DMS153 treated with DMSO at 0.1 percent for 48 hours (cell line): ENCODE data around the gene LRRC8D.
"Not testable (repeated sequence)": the region's sequence is repeated elsewhere in the genome, so short reads cannot be mapped to it uniquely, and the experiment has no call there.

Source experiments
- DNase-seq: peaks from one replicate; lab custom pipeline; 2025; ENCODE audit not compliant: unreplicated experiment; lab: John Stamatoyannopoulos, UW

LRRC8D gene

GRCh38 chr1:89908672-89909436 is 88.0 kb downstream of the LRRC8D start:
- no peak for DNase-seq

- no peak for DNase-seq
Observed at GRCh38 chr1:89910268-89910667, 89.4 kb downstream of the LRRC8D start.

- DNase-seq: no peak
Observed at GRCh38 chr1:89910780-89911179, 89.9 kb downstream of the LRRC8D start.

GRCh38 chr1:89911191-89911991 is 90.6 kb downstream of the LRRC8D start:
- no peak for DNase-seq

DNA sequence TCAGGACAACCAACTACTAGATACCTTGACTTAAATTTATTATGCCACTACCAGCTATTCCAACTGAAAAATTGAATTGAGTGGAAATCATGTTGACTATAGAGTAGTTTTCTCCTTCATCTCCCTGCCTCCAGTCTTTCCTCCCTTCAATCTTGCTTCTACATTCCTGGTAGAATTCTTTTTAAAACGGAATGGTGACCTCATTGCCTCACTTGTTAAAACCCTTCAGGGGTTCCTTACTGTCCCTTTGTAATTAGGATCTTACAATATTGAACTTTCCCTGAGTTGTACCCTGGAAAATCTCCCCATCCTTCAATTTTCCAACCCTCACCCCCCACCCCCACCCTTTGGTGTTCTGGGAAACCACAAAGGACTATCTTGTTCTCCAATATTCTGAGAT is 91.2 kb downstream of the LRRC8D start:
- DNase-seq: no peak

GRCh38 chr1:89913353-89914095 is 92.7 kb downstream of the LRRC8D start:
- DNase-seq: no peak

DNA sequence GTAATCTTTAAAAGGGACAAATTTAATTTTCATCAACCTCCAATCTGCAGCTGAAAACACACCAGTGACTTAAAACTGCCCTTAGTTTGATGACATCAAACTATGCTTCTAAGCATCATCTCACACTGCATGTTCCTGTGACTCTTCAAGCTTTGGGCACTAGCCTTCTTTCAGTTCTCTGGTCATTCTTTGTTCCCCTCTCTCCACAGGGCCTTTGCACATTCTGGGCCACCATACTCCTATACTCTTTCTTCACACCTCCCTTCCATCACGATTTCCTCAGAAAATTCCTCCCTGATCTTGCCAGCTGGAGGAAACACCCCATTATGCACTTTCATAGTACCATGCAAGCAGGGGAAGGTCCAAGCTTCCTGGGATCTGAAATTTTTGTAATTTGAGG is 96.5 kb downstream of the LRRC8D start:
- no peak for DNase-seq

DNA sequence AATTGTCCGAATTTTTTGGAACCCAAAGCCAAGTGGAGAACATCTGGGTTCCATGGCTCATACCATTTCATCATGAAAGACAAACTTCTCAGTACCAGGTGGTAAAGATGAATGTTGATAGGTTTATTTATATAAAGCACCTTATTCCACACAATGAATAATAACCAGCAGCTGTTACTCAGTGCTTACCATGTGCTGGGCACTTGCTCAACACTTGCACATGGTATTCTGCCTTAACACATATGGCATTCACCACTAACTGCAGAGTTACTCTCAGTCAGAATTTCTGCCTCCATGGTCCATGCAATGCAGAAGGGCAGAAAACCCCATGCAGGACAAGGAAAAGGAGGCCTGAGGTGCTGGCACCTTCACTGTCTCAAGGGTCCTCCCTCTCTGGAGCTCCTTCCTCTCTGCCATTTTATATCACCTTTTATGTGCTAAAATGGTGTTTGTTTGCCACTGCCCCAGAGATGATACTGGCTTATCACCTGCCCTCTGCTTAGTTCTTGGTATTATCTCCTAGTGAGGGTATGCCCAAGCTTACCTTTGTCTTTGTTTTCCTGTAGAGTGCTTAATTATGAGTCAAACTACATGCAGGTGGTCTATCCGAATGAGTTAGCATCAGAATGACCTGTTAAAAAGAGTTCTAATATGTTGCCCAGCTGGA is 97.4 kb downstream of the LRRC8D start:
- DNase-seq: no peak

DNA sequence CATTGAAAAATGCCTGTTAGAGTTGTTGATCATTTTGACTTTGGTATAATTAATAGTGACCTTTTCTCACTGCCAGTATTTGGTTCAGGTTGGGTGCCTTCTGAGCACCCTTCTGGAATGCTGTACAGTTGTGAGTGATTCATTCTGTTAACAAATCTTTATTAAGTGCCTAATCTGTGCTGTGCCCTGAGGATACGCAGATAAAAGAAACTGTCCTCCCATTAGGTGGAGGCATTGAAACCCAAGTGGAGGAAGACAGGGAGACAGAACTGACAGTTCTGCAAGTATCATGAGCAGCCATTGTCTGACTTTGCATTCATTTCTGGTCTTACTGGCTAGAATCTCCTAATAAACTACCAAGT is 97.9 kb downstream of the LRRC8D start:
- no peak for DNase-seq

- no peak for DNase-seq
Observed at GRCh38 chr1:89919174-89919573, 98.3 kb downstream of the LRRC8D start.

GRCh38 chr1:89922911-89923310 is 102.1 kb downstream of the LRRC8D start:
- DNase-seq: no peak

- no peak for DNase-seq
Observed at GRCh38 chr1:89923517-89923916, 102.7 kb downstream of the LRRC8D start.

- not testable (repeated sequence) for DNase-seq
Observed at GRCh38 chr1:89924075-89924474, 103.2 kb downstream of the LRRC8D start.

GRCh38 chr1:89927049-89927448 is 106.2 kb downstream of the LRRC8D start:
- DNase-seq: no peak

DNA sequence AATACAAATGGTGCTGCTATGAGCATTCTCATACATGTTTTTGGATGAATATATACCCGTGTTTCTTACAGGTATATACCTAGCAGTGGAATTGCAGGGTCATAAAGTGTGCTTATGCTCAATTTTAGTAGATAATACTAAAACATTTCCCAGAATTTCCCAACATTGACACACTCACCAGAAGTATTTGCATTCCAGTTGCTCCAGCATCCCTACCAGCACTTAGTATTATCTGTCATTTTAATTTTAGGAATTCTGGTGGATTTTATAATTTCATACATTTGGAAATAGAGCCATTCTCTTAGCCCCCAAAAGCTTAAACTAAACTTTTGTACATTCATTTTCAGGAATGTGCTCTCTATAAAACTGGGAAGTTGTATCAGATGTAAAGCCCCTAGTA is 106.6 kb downstream of the LRRC8D start:
- DNase-seq: no peak

GRCh38 chr1:89928506-89928905 is 107.7 kb downstream of the LRRC8D start:
- no peak for DNase-seq

DNA sequence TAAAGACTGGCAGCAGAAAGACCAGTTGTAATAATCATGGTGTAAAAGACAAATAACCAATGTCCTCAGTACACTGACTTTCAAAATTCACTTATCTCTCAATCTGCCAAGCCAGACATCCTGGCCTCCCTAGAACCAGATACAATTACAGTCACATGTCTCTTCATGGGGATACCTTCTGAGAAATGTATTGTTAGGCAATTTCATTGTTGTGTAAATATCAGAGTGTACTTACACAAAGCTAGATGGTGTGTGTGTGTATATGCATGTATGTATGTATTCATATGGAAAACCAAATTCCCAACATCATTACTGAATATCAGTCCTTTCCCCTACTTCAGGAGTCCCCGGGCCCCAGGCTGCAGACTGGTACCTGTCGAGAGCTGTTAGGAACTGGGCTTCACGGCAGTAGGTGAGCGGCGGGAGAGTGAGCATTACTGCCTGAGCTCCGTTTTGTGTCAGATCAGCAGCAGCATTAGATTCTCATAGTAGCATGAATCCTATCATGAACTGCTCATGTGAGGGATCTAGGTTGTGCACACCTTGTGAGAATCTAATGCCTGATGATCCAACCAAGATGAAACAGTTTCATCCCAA is 108.7 kb downstream of the LRRC8D start:
- no peak for DNase-seq

- no peak for DNase-seq
Observed at GRCh38 chr1:89930579-89930978, 109.7 kb downstream of the LRRC8D start.

DNA sequence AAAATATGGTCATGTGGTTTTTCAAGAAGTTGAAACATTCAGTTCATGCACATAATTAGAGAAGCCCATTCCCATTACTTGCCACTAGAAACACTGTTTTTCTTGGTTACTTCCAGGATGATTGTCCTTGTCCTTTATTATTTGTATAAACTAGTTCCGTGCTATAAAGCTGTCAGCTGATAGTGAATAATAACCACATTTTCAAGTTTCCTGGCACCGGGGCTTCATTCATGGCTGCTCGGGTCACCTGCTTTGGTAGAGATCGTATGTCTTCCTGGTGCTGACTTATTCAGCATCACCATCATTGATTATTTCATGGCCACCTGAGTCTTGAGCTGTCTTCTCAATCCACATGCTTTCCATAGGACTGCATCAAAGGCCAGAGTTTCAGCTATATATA is 111.1 kb downstream of the LRRC8D start:
- DNase-seq: no peak

GRCh38 chr1:89932598-89933364 is 111.9 kb downstream of the LRRC8D start:
- no peak for DNase-seq
